ENCODE results near the gene RIMS3.
"Not testable (repeated sequence)": the region's sequence is repeated elsewhere in the genome, so short reads cannot be mapped to it uniquely, and the experiment has no call there.

RIMS3 gene

GRCh38 chr1:40665335-40666171 is at the start of gene RIMS3:
RIMS3 (minus strand) TSS chr1:40665682; CDS start chr1:40641925, 23,757 bp downstream.
- DNase-seq: peak; percentile 58

GRCh38 chr1:40712997-40713396 is 47.5 kb upstream of the RIMS3 start:
- no peak for DNase-seq

GRCh38 chr1:40712405-40712944 is 47.0 kb upstream of the RIMS3 start:
- peak; percentile 55 for DNase-seq

- DNase-seq: no peak
Measured at GRCh38 chr1:40711465-40712404, 46.3 kb upstream of the RIMS3 start.

- DNase-seq: no peak
Measured at GRCh38 chr1:40710581-40711315, 45.3 kb upstream of the RIMS3 start.

GRCh38 chr1:40709802-40710278 is 44.4 kb upstream of the RIMS3 start:
- DNase-seq: no peak

- DNase-seq: peak; percentile 88
Measured at GRCh38 chr1:40709100-40709801, 43.8 kb upstream of the RIMS3 start.

- peak; percentile 68 for DNase-seq
Measured at GRCh38 chr1:40708750-40709099, 43.2 kb upstream of the RIMS3 start.

GRCh38 chr1:40706626-40707025 is 41.1 kb upstream of the RIMS3 start:
- no peak for DNase-seq

- DNase-seq: no peak
Measured at GRCh38 chr1:40704817-40705733, 39.6 kb upstream of the RIMS3 start.

GRCh38 chr1:40703316-40703715 is 37.8 kb upstream of the RIMS3 start:
- no peak for DNase-seq

GRCh38 chr1:40702810-40703209 is 37.3 kb upstream of the RIMS3 start:
- not testable (repeated sequence) for DNase-seq

GRCh38 chr1:40701684-40702083 is 36.2 kb upstream of the RIMS3 start:
- DNase-seq: no peak

- DNase-seq: no peak
Measured at GRCh38 chr1:40699787-40700186, 34.3 kb upstream of the RIMS3 start.

GRCh38 chr1:40697436-40697835 is 32.0 kb upstream of the RIMS3 start:
- DNase-seq: no peak

GRCh38 chr1:40696294-40696693 is 30.8 kb upstream of the RIMS3 start:
- DNase-seq: no peak

GRCh38 chr1:40694353-40694874 is 28.9 kb upstream of the RIMS3 start:
- DNase-seq: no peak

GRCh38 chr1:40693425-40693824 is 27.9 kb upstream of the RIMS3 start:
- DNase-seq: no peak

- peak; percentile 16 for DNase-seq
Measured at GRCh38 chr1:40692429-40692895, 27.0 kb upstream of the RIMS3 start.
